Mammary epithelial cell (primary cell): ENCODE measurements around the gene PTPRG.

ENCODE experiments used
- EZH2 ChIP-seq: IDR thresholded peaks from 2 replicates; pipeline ENCODE4 v1.6.1; 2012; ENCODE audit warnings: low read length, inconsistent platforms, borderline replicate concordance
- TF ChIP-seq, protein P1 (sequence below), 2 donors: IDR thresholded peaks in 1 of 2; conservative IDR thresholded peaks in 1 of 2; 2 replicates each; pipeline ENCODE4 v1.5.1; 2011 to 2012; ENCODE audit warnings: inconsistent platforms in 2 of 2, low read length in 2 of 2, mild to moderate bottlenecking in 2 of 2, control low read depth in 1 of 2, low read depth in 1 of 2; ENCODE audit not compliant: insufficient read depth in 1 of 2; ENCODE audit errors: extremely low read depth in 1 of 2

DNA sequence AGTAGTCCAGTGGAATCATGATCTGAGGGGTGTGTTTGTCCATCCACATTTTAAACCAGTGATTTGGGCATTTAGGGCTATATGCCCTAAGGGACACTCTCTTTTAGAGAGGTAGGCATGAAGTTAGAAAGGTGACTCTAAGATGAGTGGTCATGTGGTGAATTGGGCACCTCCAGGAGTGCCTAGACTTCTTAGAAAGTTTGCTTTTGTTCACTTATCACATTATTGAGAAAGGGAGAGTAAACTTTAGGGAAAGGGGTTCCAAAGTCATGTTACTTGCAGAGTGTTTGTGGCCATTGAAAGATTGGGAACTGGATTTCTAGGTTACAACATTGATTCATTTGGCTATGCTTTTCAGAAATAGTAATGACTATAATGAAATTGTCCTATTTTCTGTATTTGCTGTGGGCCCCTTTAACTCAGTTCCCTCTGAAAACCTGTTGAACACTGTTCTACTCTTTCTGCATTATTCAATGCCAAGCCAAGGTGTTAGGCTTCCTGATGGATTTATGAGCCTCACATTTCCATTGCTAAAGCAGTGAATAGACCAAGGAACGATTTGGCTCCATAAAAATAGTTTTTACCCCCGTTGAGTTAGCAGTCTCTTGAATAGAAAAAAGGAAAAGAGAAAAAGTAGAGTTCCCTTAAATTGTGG, 169.3 kb downstream of the PTPRG start:
- TF ChIP-seq, protein P1, sequence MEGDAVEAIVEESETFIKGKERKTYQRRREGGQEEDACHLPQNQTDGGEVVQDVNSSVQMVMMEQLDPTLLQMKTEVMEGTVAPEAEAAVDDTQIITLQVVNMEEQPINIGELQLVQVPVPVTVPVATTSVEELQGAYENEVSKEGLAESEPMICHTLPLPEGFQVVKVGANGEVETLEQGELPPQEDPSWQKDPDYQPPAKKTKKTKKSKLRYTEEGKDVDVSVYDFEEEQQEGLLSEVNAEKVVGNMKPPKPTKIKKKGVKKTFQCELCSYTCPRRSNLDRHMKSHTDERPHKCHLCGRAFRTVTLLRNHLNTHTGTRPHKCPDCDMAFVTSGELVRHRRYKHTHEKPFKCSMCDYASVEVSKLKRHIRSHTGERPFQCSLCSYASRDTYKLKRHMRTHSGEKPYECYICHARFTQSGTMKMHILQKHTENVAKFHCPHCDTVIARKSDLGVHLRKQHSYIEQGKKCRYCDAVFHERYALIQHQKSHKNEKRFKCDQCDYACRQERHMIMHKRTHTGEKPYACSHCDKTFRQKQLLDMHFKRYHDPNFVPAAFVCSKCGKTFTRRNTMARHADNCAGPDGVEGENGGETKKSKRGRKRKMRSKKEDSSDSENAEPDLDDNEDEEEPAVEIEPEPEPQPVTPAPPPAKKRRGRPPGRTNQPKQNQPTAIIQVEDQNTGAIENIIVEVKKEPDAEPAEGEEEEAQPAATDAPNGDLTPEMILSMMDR (conservative IDR thresholded peaks at IDR 0.05 in 1 of 2, IDR thresholded peaks at IDR 0.05 in 1 of 2; ENCODE audit: extremely low read depth in 1 of 2, insufficient read depth in 1 of 2, low read depth in 1 of 2, low read length in 2 of 2): no peak
- no peak for TF ChIP-seq EZH2
